Measurements from ENCODE around the gene REV3L. TPM values are rescaled to one million over a fixed set of nuclear protein-coding genes. Genes with fewer than 3 reads are reported as not detected.
"Not testable (repeated sequence)": the region's sequence is repeated elsewhere in the genome, so short reads cannot be mapped to it uniquely, and the experiment has no call there.

REV3L gene
- total RNA-seq, 1 experiment from 2014 or later, result 17.2 TPM

- peaks cover 22% of the 10 kb centered on the region for H3K36me3 Mint-ChIP-seq (ENCODE audit: insufficient read depth, unreplicated experiment)
- no peaks in the 10 kb centered on the region for H3K4me1 Mint-ChIP-seq (ENCODE audit: low read depth, unreplicated experiment)
- CTCF ChIA-PET, result interaction anchor here (0.7 kb wide), 1 partner anchor 168 kb away, joined by 8 read pairs; no protein-coding TSS in a partner anchor
- no peak for TF ChIP-seq CTCF (IDR thresholded peaks at IDR 0.05; ENCODE audit: unreplicated experiment)
- no peak for DNase-seq
- H3K9me3 Mint-ChIP-seq (ENCODE audit: low read depth, unreplicated experiment), result no peaks in the 10 kb centered on the region
- H3K27ac Mint-ChIP-seq (ENCODE audit: unreplicated experiment), result no peak overlapping the region
- intact Hi-C loops (cut with micrococcal nuclease; ENCODE audit: unreplicated experiment), result loop anchor here (2.0 to 10.0 kb wide), 4 partner anchors 200 to 786 kb away; no protein-coding TSS in a partner anchor
- H3K4me3 Mint-ChIP-seq (ENCODE audit: low read depth, unreplicated experiment), result no peak overlapping the region
- no peaks in the 10 kb centered on the region for H3K27me3 Mint-ChIP-seq (ENCODE audit: unreplicated experiment)
- no TSS peak for BruUV-seq (replicated peaks)
Observed at GRCh38 chr6:111256646-111257045, 226.4 kb downstream of the REV3L start.

GRCh38 chr6:111255838-111256237 is 227.2 kb downstream of the REV3L start:
- H3K27me3 Mint-ChIP-seq (ENCODE audit: unreplicated experiment); H3K9me3 Mint-ChIP-seq (ENCODE audit: low read depth, unreplicated experiment); CTCF ChIA-PET; H3K27ac Mint-ChIP-seq (ENCODE audit: unreplicated experiment); DNase-seq; H3K4me1 Mint-ChIP-seq (ENCODE audit: low read depth, unreplicated experiment); BruUV-seq (replicated peaks); H3K4me3 Mint-ChIP-seq (ENCODE audit: low read depth, unreplicated experiment): not testable (repeated sequence)
- peaks cover 22% of the 10 kb centered on the region for H3K36me3 Mint-ChIP-seq (ENCODE audit: insufficient read depth, unreplicated experiment)
- intact Hi-C loops (cut with micrococcal nuclease; ENCODE audit: unreplicated experiment), result loop anchor here (2.0 to 10.0 kb wide), 4 partner anchors 199 to 786 kb away; no protein-coding TSS in a partner anchor

GRCh38 chr6:111254779-111255166 is 228.2 kb downstream of the REV3L start:
- no peaks in the 10 kb centered on the region for H3K27me3 Mint-ChIP-seq (ENCODE audit: unreplicated experiment)
- H3K4me1 Mint-ChIP-seq (ENCODE audit: low read depth, unreplicated experiment), result no peaks in the 10 kb centered on the region
- peaks cover 12% of the 10 kb centered on the region for H3K36me3 Mint-ChIP-seq (ENCODE audit: insufficient read depth, unreplicated experiment)
- H3K9me3 Mint-ChIP-seq (ENCODE audit: low read depth, unreplicated experiment), result no peaks in the 10 kb centered on the region
- CTCF ChIA-PET, result no interaction called here
- BruUV-seq (replicated peaks), result no TSS peak
- no peak overlapping the region for H3K4me3 Mint-ChIP-seq (ENCODE audit: low read depth, unreplicated experiment)
- no peak for TF ChIP-seq CTCF (IDR thresholded peaks at IDR 0.05; ENCODE audit: unreplicated experiment)
- intact Hi-C loops (cut with micrococcal nuclease; ENCODE audit: unreplicated experiment), result loop anchor here (5.0 to 10.0 kb wide), 3 partner anchors 242 to 788 kb away; no protein-coding TSS in a partner anchor
- H3K27ac Mint-ChIP-seq (ENCODE audit: unreplicated experiment), result no peak overlapping the region
- no peak for DNase-seq

- Mint-ChIP-seq H3K4me3 (ENCODE audit: low read depth, unreplicated experiment) (no peak overlapping the region), H3K4me1 (ENCODE audit: low read depth, unreplicated experiment) (no peaks in the 10 kb centered on the region), H3K27ac (ENCODE audit: unreplicated experiment) (no peak overlapping the region), H3K9me3 (ENCODE audit: low read depth, unreplicated experiment) (no peaks in the 10 kb centered on the region), H3K27me3 (ENCODE audit: unreplicated experiment) (no peaks in the 10 kb centered on the region), H3K36me3 (ENCODE audit: insufficient read depth, unreplicated experiment) (peaks cover 6% of the 10 kb centered on the region)
- no TSS peak for BruUV-seq (replicated peaks)
- no peak for TF ChIP-seq CTCF (IDR thresholded peaks at IDR 0.05; ENCODE audit: unreplicated experiment)
- intact Hi-C loops (cut with micrococcal nuclease; ENCODE audit: unreplicated experiment), result loop anchor here (10.0 kb wide), 1 partner anchor 391 kb away; no protein-coding TSS in a partner anchor
- CTCF ChIA-PET, result no interaction called here
- no peak for DNase-seq
Observed at GRCh38 chr6:111254004-111254778, 228.8 kb downstream of the REV3L start.

- CTCF ChIA-PET, result no interaction called here
- Mint-ChIP-seq H3K27ac (ENCODE audit: unreplicated experiment) (no peak overlapping the region), H3K9me3 (ENCODE audit: low read depth, unreplicated experiment) (no peaks in the 10 kb centered on the region), H3K27me3 (ENCODE audit: unreplicated experiment) (no peaks in the 10 kb centered on the region), H3K4me3 (ENCODE audit: low read depth, unreplicated experiment) (no peak overlapping the region), H3K4me1 (ENCODE audit: low read depth, unreplicated experiment) (no peaks in the 10 kb centered on the region), H3K36me3 (ENCODE audit: insufficient read depth, unreplicated experiment) (no peaks in the 10 kb centered on the region)
- intact Hi-C loops (cut with micrococcal nuclease; ENCODE audit: unreplicated experiment), result loop anchor here (10.0 kb wide), 1 partner anchor 392 kb away; no protein-coding TSS in a partner anchor
- no TSS peak for BruUV-seq (replicated peaks)
- no peak for DNase-seq
- no peak for TF ChIP-seq CTCF (IDR thresholded peaks at IDR 0.05; ENCODE audit: unreplicated experiment)
Observed at GRCh38 chr6:111252726-111253125, 230.3 kb downstream of the REV3L start.
